ENCODE data around the gene CYRIA. TPM values are rescaled to one million over a fixed set of nuclear protein-coding genes. Genes with fewer than 3 reads are reported as not detected.
A peak's percentile ranks its signal among the peaks of the same experiment; 100 is the strongest.

Gene CYRIA
- total RNA-seq, 1 experiment from 2014 or later = 183 TPM

- H3K36me3 ChIP-seq (ENCODE audit: insufficient read depth, low read length, poor library complexity, severe bottlenecking) = peaks cover 41% of the 10 kb centered on the region
- peak overlapping the region; percentile 94 for H3K27ac ChIP-seq (ENCODE audit: low read depth, low read length, poor library complexity, severe bottlenecking)
- TF ChIP-seq EZH2 (IDR thresholded peaks at IDR 0.05; ENCODE audit: borderline replicate concordance, low read depth, low read length, poor library complexity, severe bottlenecking) (no peak), CTCF (conservative IDR thresholded peaks at IDR 0.05; ENCODE audit: low read depth, low read length) (0 out of 2 replicates have a peak, but pooled peaks have one; percentile 31)
- intact Hi-C loops (cut with micrococcal nuclease; ENCODE audit: unreplicated experiment) = loop anchor here (10.0 kb wide), 1 partner anchor 989 kb away; no protein-coding TSS in a partner anchor
- H3K4me3 ChIP-seq (ENCODE audit: low read depth, low read length, poor library complexity, severe bottlenecking) = peak overlapping the region; percentile 2
- no peaks in the 10 kb centered on the region for H3K9me3 ChIP-seq (ENCODE audit: low read depth, low read length, poor library complexity, severe bottlenecking)
- no TSS peak for BruUV-seq (replicated peaks)
- peak; percentile 94 for DNase-seq (ENCODE audit: low spot score)
- POLR2A ChIA-PET (ENCODE audit: low non-redundant PET) = interaction anchor here (0.6 kb wide), 1 partner anchor 64 kb away, joined by 3 read pairs; no protein-coding TSS in a partner anchor
- peaks cover 100% of the 10 kb centered on the region for H3K4me1 ChIP-seq (ENCODE audit: insufficient read depth, low read length, poor library complexity, severe bottlenecking)
- CTCF ChIA-PET = interaction anchor here (1.0 kb wide), 1 partner anchor 18 kb away, joined by 4 read pairs; no protein-coding TSS in a partner anchor
- no peaks in the 10 kb centered on the region for H3K27me3 ChIP-seq (replicated peaks; ENCODE audit: insufficient read depth, low read depth, low read length, poor library complexity)
Observed at GRCh38 chr2:16635791-16636699, 29.6 kb downstream of the CYRIA start.

- H3K36me3 ChIP-seq (ENCODE audit: insufficient read depth, low read length, poor library complexity, severe bottlenecking) = peaks cover 47% of the 10 kb centered on the region
- H3K4me3 ChIP-seq (ENCODE audit: low read depth, low read length, poor library complexity, severe bottlenecking) = no peak overlapping the region
- no peak for TF ChIP-seq EZH2 (IDR thresholded peaks at IDR 0.05; ENCODE audit: borderline replicate concordance, low read depth, low read length, poor library complexity, severe bottlenecking)
- no peak for TF ChIP-seq CTCF (conservative IDR thresholded peaks at IDR 0.05; ENCODE audit: low read depth, low read length)
- no peaks in the 10 kb centered on the region for H3K9me3 ChIP-seq (ENCODE audit: low read depth, low read length, poor library complexity, severe bottlenecking)
- CTCF ChIA-PET = no interaction called here
- peak overlapping the region; percentile 94 for H3K27ac ChIP-seq (ENCODE audit: low read depth, low read length, poor library complexity, severe bottlenecking)
- no TSS peak for BruUV-seq (replicated peaks)
- H3K4me1 ChIP-seq (ENCODE audit: insufficient read depth, low read length, poor library complexity, severe bottlenecking) = peaks cover 100% of the 10 kb centered on the region
- DNase-seq (ENCODE audit: low spot score) = no peak
- no peaks in the 10 kb centered on the region for H3K27me3 ChIP-seq (replicated peaks; ENCODE audit: insufficient read depth, low read depth, low read length, poor library complexity)
- POLR2A ChIA-PET (ENCODE audit: low non-redundant PET) = no interaction called here
- intact Hi-C loops (cut with micrococcal nuclease; ENCODE audit: unreplicated experiment) = loop anchor here (10.0 kb wide), 1 partner anchor 991 kb away; no protein-coding TSS in a partner anchor
Observed at GRCh38 chr2:16633621-16634430, 31.8 kb downstream of the CYRIA start.

GRCh38 chr2:16632598-16632997, 33.0 kb downstream of the CYRIA start:
- Histone ChIP-seq H3K36me3 (ENCODE audit: insufficient read depth, low read length, poor library complexity, severe bottlenecking) (peaks cover 40% of the 10 kb centered on the region), H3K27ac (ENCODE audit: low read depth, low read length, poor library complexity, severe bottlenecking) (peak overlapping the region; percentile 94), H3K27me3 (replicated peaks; ENCODE audit: insufficient read depth, low read depth, low read length, poor library complexity) (no peaks in the 10 kb centered on the region), H3K4me1 (ENCODE audit: insufficient read depth, low read length, poor library complexity, severe bottlenecking) (peaks cover 100% of the 10 kb centered on the region), H3K4me3 (ENCODE audit: low read depth, low read length, poor library complexity, severe bottlenecking) (no peak overlapping the region), H3K9me3 (ENCODE audit: low read depth, low read length, poor library complexity, severe bottlenecking) (no peaks in the 10 kb centered on the region)
- POLR2A ChIA-PET (ENCODE audit: low non-redundant PET) = no interaction called here
- intact Hi-C loops (cut with micrococcal nuclease; ENCODE audit: unreplicated experiment) = loop anchor here (10.0 kb wide), 1 partner anchor 992 kb away; no protein-coding TSS in a partner anchor
- TF ChIP-seq EZH2 (IDR thresholded peaks at IDR 0.05; ENCODE audit: borderline replicate concordance, low read depth, low read length, poor library complexity, severe bottlenecking) (no peak), CTCF (conservative IDR thresholded peaks at IDR 0.05; ENCODE audit: low read depth, low read length) (no peak)
- DNase-seq (ENCODE audit: low spot score) = no peak
- CTCF ChIA-PET = no interaction called here
- no TSS peak for BruUV-seq (replicated peaks)
